GM18870 (cell line): ENCODE data around the gene LRSAM1.
A peak's percentile ranks its signal among the peaks of the same experiment; 100 is the strongest.

Experiments used
- ATAC-seq: cut with Tn5 transposase; IDR thresholded peaks from one replicate; pipeline ENCODE4 v1.9.1; 2021; ENCODE audit warnings: moderate library complexity; ENCODE audit not compliant: unreplicated experiment

The LRSAM1 gene

DNA sequence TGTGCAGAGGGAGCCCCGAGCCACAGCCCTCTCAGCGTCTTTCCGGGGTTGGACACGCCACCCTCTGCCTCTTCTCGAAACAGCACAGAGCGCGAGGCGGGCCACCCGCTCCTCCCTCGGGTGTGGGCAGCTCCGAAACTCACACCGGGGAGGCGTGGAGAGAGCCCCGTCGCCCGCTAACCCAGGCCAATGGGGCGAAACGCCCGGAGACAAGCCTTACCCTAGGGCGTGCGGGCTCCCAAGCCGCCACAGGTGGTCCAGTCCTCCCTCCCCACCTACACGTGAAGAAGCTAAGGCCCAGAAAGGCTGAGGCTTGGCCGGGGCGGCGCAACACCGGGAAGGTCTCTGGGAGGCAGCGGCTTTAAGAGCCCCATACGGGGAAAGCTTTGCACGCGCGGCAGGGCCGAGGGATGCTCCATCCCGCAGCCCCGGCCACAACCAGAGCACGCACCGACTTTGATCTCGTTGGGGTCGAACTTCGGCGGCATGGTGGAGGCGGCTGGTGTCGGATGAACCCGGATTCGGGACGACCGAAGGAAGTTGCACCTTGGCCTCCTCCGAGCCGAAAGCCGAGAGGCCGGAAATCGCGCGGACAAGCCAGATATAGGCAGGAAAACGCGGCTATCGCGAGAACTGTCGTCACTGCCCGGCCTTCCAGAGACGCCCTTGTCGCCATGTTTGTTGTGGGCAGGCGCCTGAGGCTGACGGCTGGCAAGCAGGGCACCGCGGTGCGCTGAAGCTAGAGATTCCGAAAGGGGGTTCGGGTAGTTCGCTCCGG, at the start of gene LRSAM1, which contains the start of gene RPL12:
LRSAM1 (plus strand) TSS at position 681 of the 778 bp plus-strand sequence. CDS start 3,018 bp downstream, outside the sequence.
RPL12 (minus strand) TSS at position 577 of the 778 bp plus-strand sequence; CDS start at position 488, 89 bp downstream.
- ATAC-seq, result peak; percentile 62

DNA sequence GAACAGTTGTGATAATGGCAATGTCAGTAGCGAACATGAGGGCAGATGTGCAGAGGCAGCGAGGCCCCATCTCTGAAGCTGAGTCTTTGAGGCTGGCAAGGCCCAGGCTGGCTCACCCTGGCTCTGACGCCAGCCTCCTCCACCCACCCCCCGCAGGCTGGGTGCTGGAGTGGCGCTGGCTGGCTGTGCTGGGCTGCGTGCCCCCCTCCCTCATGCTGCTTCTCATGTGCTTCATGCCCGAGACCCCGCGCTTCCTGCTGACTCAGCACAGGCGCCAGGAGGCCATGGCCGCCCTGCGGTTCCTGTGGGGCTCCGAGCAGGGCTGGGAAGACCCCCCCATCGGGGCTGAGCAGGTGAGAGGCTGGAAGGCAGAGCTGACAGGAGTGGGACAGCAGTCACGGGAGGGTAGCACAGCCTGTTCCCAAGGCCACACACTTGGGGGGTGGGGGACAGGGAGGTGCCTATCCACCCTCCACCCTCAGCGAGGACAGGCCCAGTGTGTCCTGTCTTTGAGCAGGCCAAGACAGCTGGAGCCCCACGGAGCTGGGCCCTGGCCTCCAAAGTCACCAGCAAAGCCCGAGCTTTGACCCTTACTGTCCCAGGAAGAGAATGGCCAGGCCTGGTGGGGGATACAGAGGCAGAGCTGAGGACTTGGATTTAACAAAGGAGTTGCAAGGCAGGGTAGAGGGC, 48.8 kb upstream of the LRSAM1 start:
- ATAC-seq, result no peak

DNA sequence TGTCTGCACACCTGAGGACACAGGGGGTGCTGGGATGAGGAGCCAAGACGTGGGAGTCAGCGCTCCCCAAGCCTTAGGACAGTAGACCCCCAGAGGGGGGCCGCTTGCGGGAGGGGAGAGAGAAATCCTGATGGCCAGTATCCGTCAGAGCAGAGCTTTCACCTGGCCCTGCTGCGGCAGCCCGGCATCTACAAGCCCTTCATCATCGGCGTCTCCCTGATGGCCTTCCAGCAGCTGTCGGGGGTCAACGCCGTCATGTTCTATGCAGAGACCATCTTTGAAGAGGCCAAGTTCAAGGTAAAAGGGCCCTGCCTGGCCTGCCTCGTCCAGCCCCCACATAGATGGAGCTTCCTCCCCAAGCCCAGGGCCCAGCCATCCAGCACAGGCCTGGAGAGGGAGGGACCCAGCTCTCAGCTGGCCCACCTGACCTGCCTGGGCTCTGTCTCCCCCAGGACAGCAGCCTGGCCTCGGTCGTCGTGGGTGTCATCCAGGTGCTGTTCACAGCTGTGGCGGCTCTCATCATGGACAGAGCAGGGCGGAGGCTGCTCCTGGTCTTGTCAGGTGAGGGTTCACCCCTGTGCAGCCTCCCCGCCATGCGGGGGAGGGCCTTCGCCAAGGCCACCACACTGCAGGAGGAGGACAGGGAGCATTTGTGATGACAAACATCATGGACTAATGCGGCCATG, 47.7 kb upstream of the LRSAM1 start:
- no peak for ATAC-seq

DNA sequence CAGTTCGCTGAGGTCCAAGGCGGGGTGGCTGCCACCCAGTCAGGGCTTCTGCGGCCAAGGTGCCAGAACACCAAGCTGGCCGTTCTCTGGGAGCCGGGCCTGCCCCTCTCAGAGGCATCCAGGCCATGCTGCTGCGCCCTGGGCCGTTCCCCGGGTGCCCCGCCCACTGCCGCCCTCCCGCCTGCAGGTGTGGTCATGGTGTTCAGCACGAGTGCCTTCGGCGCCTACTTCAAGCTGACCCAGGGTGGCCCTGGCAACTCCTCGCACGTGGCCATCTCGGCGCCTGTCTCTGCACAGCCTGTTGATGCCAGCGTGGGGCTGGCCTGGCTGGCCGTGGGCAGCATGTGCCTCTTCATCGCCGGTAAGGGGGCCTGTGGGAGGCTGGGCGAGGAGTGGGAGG, 46.7 kb upstream of the LRSAM1 start:
- no peak for ATAC-seq

DNA sequence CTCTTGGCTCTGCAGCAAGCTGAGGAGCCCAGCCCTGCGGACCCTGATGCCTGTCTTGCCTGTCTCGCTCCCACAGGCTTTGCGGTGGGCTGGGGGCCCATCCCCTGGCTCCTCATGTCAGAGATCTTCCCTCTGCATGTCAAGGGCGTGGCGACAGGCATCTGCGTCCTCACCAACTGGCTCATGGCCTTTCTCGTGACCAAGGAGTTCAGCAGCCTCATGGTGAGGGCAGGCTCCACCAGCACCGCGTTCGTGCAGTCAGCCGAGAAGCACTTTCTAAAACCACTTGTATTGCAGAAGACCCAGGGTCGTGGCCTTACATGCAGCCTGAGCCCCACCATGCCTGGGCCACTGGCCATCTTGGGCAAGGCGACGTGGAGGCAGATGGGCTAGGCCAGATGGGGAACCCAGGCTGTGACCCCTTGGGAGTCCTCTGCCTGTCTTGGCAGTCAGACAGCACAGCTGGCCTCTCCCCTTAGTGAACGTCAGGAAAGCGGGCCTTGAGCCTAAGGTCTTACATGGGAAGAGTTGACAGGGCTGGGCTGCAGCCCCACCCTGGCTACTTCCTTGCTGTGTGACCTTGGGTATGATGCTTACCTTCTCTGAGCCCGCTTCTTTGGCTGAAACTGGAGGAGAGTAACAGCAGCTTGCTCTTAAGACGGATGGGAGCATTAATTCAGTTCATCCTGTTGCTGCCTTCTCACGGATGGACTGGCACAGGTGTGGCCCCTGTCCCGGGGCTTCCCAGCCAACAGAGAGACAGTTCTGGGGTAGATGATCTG, 45.8 kb upstream of the LRSAM1 start:
- no peak for ATAC-seq

DNA sequence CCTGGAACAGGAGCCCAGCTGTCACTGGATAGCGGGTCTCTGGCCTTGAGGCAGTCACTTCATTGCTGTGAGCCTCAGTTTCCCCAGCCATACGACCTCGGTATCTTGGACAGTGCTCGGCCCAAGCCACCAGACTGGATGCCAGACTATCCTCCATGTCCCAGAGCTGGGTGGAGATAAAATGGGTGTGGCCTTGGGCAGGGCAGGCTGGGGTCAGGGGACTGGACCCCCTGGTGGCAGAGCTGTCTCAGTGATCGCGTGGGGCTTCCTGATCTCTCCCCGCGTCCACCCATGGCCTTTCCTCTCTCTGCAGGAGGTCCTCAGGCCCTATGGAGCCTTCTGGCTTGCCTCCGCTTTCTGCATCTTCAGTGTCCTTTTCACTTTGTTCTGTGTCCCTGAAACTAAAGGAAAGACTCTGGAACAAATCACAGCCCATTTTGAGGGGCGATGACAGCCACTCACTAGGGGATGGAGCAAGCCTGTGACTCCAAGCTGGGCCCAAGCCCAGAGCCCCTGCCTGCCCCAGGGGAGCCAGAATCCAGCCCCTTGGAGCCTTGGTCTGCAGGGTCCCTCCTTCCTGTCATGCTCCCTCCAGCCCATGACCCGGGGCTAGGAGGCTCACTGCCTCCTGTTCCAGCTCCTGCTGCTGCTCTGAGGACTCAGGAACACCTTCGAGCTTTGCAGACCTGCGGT, 44.4 kb upstream of the LRSAM1 start:
- ATAC-seq, result no peak

DNA sequence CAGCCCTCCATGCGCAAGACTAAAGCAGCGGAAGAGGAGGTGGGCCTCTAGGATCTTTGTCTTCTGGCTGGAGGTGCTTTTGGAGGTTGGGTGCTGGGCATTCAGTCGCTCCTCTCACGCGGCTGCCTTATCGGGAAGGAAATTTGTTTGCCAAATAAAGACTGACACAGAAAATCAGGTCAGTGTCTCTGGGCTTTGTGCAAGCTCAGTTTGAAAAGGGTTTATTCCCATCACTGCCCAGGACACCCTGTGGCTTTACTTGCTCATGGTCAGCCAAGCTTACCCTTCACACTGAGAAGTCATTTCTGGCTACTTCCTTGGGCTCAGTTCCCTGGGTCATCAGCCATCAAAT, 43.8 kb upstream of the LRSAM1 start:
- no peak for ATAC-seq

DNA sequence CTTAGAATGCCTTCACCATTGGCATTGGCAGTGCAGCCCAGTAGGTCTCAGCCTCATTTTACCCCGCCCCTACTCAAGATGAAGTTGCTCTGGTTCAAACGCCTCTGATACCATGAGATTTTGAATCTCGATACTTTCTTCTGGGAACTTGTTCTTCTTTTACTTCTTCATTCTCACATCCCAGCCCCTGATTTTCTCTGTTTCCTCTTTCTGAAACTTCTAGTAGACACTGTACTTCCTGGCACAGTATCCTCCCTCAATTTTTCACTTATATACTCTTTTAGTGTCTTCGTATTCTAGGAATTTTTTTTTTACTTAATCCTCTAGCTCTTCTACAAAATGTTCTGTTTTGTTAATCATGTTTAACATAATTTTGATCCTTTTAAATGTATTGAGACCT, 40.2 kb upstream of the LRSAM1 start:
- no peak for ATAC-seq

DNA sequence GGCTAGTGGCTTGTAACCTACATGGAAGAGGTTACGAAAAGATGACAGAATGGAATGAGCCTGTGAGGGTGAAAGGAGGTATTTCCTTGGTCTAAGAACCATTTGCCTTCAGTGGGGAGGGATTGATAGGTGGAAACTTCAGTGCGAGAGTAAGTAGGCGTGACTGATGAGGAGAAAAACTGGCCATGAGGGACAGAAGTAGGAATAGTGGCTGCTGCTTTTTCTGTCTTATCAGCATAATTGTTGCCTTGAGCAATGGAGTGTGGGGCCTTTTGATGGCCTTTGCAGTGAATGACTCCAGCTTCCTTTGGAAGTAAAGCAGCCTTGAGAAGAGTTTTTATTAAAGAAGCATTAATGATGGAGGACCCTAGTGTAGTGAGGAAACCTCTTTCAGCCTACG, 36.2 kb upstream of the LRSAM1 start:
- ATAC-seq, result no peak

DNA sequence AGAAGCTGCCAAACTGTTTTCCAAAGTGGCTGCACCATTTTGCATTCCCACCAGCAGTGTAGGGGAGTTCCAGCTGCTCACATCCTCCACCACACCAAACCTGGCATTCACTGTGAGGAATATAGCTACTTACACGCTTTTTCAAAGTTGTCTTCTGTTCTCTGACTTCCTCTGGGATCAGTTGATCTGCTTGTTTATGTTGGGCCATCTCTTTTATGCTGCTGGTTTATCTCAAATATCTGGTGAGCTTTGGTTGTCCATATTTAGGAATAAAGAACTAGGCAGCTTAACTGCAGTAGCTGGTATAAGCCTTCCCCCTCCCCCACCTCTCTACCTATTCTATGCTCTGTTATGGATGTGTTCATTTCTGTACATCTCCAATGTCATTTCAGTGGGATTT, 35.7 kb upstream of the LRSAM1 start:
- ATAC-seq, result no peak

DNA sequence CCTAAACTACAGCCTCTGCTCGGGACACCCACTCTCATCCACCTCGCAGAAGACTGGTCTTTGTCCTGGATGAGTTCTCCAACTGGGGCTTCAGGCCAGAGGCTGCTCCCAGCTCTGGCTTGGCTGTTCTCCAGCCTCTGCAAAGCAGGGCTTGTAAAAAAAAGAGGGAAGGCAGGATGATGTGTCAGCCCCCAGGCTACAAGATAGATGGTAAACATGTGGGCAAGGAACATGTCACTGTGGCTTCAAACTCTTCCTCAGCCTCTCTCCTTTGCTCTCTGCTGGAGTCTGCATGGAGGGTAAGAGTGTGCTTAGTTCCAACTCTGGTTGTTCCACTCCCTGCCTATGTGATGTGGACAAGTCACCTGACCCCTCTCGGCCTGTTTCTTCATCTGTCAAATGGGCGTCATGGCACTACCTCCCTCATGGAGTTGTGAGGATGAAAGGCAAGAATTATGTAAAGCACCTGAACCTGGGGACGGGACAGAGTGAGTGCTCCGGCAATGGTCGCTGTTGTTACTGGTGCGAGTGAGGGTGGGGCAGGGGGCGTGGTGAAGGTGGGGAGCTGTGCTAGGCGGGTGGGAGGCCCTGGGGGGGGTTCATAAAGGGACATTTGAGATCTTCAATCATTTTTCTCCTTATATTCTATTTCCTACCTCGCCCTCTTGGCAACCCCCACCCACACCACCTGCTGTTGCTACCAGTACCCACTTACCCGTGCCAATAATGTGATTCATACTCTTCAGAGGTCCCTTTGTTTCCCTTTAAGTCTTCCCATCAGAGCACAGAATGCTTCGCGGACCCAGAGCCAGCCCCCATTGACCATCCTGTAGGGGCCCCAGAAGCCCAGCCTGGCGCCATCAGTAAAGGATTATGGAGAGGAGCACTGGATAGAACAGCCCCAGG, 33.9 kb upstream of the LRSAM1 start:
- ATAC-seq, result no peak

DNA sequence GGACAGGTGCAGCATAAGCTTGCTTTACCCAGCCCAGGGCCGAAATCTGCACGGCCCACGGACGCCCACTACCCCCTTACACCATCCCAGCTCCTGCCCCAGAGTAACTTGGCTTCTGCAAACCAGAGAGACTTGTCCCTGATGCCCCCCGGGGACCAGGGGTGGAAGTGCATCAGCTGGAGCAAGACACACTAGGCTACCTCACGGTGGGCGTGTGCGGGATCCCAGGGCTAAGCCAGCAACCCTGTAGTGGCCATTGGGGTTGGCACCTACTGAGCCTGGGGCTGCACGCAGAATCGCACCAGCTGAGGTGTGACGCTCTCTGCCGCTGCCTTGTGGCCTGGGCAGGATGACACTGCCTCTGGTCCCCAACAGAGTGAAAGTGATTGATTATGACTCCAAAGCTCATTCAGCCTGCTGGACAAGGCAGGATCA, 33.3 kb upstream of the LRSAM1 start:
- ATAC-seq, result no peak

DNA sequence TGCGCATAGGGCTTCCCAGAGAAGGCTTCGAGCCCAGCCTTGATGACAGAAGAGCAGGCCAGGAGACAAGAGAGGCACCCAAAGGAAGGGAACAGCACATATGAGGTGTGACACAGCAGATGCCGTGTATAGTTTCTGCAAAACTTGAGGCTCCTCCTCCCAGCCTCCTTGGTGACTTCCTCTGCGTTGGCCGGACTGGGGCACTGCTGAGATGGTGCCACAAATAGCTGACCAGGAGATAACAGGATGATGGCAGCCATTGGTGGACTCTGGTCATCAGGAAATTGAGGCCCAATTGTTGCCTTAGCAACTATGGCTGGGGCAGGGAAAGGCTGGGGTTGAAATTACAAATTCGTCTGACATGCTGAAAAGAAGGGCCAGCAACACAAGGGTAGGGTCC, 32.0 kb upstream of the LRSAM1 start:
- no peak for ATAC-seq

DNA sequence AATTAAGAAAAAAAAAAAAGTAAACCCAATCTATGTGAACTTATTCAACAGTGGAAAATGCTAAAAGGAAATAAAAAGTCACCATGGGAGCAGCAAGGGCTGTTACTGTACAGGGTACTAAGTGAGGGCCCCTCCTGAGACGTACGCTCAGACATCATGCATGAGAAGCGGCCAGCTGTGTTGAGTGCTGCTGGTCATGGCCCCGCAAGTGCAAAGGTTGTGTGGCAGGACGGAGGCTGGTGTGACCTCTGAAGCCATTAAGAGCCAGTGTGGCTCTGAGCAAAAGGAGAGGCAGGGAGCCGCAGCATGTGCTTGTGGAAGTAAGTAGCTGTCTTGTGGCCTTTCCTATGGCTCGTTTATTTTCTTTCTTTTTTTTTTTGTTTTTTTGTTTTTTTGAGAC, 30.3 kb upstream of the LRSAM1 start:
- ATAC-seq, result no peak

DNA sequence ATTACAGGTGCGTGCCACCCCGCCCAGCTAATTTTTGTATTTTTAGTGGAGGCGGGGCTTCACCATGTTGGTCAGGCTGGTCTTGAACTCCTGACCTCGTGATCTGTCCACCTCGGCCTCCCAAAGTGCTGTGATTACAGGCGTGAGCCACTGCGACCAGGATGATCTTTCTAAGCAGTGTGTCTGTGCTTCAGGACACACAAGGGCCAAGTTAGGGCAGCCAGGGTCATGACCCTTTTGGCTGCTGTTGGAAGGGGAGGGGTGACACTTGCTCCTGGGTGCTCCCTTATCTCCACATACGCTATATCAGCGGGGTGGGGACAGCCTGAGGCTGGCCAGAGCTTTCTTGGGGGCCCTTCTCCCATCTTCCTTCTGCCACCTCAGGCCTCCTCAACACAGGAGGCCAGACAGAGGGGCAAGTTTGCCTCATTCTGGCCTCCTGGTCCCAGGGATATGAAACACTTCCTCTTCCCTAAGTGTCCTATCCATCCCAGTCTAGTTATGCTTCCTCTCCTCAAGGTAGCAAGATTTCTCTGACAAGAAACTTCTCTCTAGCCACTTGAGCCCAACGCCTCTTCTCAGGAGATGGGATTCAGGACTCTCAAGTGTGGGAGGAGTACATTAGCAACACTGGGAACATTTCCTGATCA, 29.1 kb upstream of the LRSAM1 start:
- ATAC-seq, result no peak

DNA sequence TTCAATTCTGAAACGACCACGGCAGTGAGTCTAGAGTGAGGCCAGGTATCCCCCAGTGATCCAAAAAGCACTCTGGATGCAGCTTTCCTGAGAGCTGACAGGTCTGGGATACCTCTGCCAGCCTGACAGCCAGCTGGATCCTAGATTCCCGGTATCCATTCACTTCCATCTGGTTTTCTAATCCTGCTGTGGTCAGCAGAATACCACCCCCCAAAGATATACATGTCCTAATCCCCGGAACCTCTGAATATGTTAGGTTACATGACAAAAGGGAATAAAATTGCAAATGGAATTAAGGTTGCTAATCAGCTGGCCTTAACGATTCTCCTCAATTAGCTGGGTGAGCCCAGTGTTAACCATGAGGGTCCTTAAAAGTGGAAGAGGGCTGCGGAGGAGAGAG, 28.5 kb upstream of the LRSAM1 start:
- no peak for ATAC-seq

DNA sequence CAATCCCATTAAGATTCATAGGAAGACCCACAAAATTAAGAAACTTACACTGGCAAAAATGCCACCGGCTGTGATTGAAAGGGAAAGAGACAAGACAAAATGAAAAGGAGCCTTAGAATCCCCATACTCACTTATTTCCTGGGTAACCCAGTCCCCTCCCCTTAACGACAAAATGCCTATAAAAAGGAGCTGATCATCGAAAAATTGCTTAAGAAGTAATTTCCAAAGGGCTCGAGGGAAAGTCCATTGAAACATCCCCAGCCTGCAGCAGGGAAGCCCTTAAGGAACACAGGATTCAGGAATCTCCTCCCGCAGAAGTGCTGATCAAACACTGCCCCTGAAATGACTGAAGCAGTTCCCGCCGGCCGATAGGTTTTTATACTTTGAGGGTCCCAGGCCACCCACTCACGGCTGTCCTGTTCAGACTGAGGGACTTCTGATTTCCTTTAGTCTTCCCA, 27.8 kb upstream of the LRSAM1 start:
- ATAC-seq, result no peak

DNA sequence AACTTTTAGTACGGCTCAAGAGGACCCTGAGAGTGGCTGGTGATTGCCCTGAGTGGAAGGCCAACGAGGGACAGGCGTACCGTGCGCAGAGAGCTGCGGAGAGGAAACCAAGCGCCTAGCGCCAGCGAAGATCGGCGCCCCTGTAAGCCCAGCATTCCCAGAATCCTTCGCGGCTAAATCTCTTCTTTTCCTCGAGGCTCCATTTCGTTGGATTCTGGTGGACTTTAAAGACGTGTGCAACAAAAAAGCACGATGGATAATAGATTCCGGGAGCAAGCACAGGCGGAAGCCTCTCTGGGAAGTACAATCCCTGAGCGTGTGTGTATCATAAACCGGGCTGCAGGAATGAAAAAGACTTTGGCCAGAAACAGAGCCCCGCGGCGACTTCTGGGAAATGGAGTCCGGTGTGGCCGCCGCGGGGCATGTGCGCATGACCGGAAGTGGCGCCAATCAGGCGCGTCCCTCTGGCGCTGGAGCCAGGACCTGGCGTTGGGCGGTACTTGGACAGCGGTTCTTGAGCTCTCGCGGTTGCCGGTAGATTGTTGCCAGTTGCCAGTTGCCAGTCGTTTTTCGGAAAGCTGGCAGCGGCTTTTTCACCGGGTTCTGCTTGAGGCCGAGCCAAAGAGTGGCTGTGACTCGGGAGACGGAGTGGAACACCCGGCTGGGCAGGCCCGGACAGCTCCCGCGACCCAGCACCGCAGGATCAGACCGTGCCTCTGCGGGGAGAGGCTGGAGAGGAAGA, 27.2 kb upstream of the LRSAM1 start, which contains the start of gene ZNF79:
ZNF79 (plus strand) TSS at position 449 of the 742 bp plus-strand sequence. CDS start 406 bp downstream, outside the sequence.
- peak; percentile 60 for ATAC-seq
